GM21528 (cell line): ENCODE data around the gene OGFRL1.

ENCODE experiments used
- ATAC-seq: cut with Tn5 transposase; IDR thresholded peaks from one replicate; pipeline ENCODE4 v1.9.1; 2021; ENCODE audit warnings: mild to moderate bottlenecking, moderate library complexity; ENCODE audit not compliant: unreplicated experiment, low FRiP score

Gene OGFRL1

GRCh38 chr6:71280701-71281100 lies 7.9 kb upstream of the OGFRL1 start:
- ATAC-seq, result no peak

- no peak for ATAC-seq
Measured at GRCh38 chr6:71284785-71285184, 3.8 kb upstream of the OGFRL1 start.

- ATAC-seq, result no peak
Measured at GRCh38 chr6:71287038-71287437, 1.6 kb upstream of the OGFRL1 start.

- no peak for ATAC-seq
Measured at GRCh38 chr6:71287926-71288227, 734 bp upstream of the OGFRL1 start.

- peak; percentile 37 for ATAC-seq
Measured at GRCh38 chr6:71289039-71289801, 609 bp downstream of the OGFRL1 start.

- ATAC-seq, result no peak
Measured at GRCh38 chr6:71289802-71290175, 1.2 kb downstream of the OGFRL1 start.

GRCh38 chr6:71290611-71291010 lies 2.0 kb downstream of the OGFRL1 start:
- ATAC-seq, result no peak

- no peak for ATAC-seq
Measured at GRCh38 chr6:71292001-71292400, 3.4 kb downstream of the OGFRL1 start.

GRCh38 chr6:71294121-71294523 lies 5.5 kb downstream of the OGFRL1 start:
- ATAC-seq, result no peak

- no peak for ATAC-seq
Measured at GRCh38 chr6:71298459-71298858, 9.8 kb downstream of the OGFRL1 start.

- no peak for ATAC-seq
Measured at GRCh38 chr6:71299541-71300470, 11.2 kb downstream of the OGFRL1 start.

- ATAC-seq, result no peak
Measured at GRCh38 chr6:71300561-71301168, 12.1 kb downstream of the OGFRL1 start.

GRCh38 chr6:71301546-71301945 lies 12.9 kb downstream of the OGFRL1 start:
- no peak for ATAC-seq

- ATAC-seq, result no peak
Measured at GRCh38 chr6:71309656-71310055, 21.0 kb downstream of the OGFRL1 start.

- no peak for ATAC-seq
Measured at GRCh38 chr6:71310261-71310660, 21.6 kb downstream of the OGFRL1 start.

GRCh38 chr6:71312089-71312488 lies 23.5 kb downstream of the OGFRL1 start:
- no peak for ATAC-seq

GRCh38 chr6:71317441-71317840 lies 28.8 kb downstream of the OGFRL1 start:
- ATAC-seq, result no peak

- no peak for ATAC-seq
Measured at GRCh38 chr6:71320041-71320440, 31.4 kb downstream of the OGFRL1 start.

- no peak for ATAC-seq
Measured at GRCh38 chr6:71321314-71321713, 32.7 kb downstream of the OGFRL1 start.

GRCh38 chr6:71324194-71324785 lies 35.7 kb downstream of the OGFRL1 start:
- ATAC-seq, result no peak

- no peak for ATAC-seq
Measured at GRCh38 chr6:71326611-71327010, 38.0 kb downstream of the OGFRL1 start.
